Measurements from ENCODE around the gene PTTG1IP.
A peak's percentile ranks its signal among the peaks of the same experiment; 100 is the strongest.
"Not testable (repeated sequence)": the region's sequence is repeated elsewhere in the genome, so short reads cannot be mapped to it uniquely, and the experiment has no call there.

Gene PTTG1IP

DNA sequence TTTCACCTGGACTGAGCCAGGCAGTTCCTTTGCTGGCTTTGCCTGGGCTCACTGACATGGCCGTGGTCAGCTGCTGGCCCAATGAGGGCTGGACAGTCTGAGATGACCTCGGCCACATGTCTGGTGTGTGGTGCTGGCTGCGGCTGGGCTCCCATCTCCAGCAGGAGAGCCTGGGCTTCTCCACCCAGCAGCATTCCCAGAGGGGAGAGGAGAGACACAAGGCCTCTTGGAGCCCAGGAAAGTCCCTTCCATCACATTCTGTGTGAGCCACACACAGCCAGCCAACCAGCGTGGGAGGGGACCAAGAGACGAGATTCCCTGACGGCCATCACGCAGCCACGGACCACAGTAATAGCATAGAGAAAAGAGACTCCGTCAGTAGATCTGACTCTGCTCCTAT, 34.5 kb downstream of the PTTG1IP start:
- no peak for DNase-seq

- no peak for DNase-seq
Observed at GRCh38 chr21:44838039-44838895, 35.2 kb downstream of the PTTG1IP start.

- no peak for DNase-seq
Observed at GRCh38 chr21:44837537-44837936, 36.0 kb downstream of the PTTG1IP start.

DNA sequence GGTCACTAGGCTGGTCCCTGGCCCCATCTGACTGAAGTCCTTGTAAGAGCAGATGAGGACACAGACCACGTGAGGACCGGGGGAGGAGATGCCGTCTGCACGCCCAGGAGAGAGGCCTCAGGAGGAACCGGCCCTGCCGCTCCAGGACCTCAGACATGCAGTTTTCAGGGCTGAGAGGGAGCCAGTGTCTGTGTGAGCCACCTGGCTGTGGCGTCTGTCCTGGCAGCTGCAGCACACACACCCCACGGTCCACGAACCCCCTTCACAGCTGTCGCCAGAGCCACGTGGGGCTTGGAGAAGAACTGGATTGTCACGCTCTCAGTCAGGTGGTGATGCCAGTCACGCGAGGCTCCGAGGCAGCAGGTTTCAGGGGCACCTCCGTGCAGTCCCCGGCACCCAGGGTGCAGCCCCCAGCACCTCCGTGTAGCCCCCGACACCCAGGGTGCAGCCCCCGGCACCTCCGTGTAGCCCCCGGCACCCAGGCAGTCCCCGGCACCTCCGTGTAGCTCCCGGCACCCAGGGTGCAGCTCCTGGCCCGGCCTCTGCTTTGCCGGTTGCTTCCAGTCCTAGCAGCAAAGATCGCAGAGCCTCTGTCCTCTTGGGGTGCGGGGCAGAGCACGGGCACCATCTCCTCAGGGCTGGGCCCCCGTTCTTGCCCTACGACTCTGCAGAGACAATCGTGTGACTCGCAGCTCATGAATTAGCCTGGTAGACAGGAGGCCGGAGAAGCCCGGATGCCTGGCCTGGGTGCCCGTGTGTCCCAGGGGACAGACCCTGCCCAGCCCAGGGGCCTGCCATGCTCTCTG, 36.6 kb downstream of the PTTG1IP start:
- peak; percentile 34 for DNase-seq

- DNase-seq, result no peak
Observed at GRCh38 chr21:44836349-44836665, 37.2 kb downstream of the PTTG1IP start.

DNA sequence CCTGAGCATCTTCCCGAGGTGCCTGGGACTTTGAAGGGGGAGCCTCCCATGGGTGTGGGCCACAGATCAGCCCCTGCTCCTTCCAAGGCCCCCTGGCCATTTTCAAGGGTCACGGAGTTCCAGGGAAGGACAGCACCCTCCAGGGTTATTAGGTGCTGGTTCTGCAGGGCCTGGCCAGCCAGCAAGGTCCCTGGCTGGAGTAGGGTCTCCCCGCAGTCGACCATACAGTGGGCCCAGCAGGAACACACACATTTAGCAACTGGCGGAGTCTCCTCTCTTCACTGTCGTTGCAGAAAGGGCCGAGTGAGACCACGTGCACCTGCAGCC, 37.9 kb downstream of the PTTG1IP start:
- no peak for DNase-seq

- DNase-seq, result no peak
Observed at GRCh38 chr21:44834951-44835646, 38.4 kb downstream of the PTTG1IP start.

- no peak for DNase-seq
Observed at GRCh38 chr21:44834231-44834950, 39.1 kb downstream of the PTTG1IP start.

DNA sequence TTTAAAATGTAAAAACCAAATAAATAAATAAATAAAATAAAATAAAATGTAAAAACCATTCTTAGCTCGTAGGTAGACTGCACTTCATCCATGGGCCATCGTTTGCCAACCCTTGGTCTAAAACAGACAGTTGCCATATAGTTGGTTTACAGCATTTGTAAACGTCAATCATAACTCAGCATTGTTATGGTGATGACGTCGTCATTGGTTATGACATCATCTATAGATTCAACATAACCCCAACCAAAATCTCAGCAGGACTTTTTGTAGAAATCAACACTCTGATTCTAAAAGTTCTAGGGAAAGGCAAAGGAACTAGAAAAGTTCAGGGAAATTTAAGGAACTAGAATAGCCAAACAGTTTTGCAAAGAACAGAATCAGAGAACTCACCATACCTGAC, 39.8 kb downstream of the PTTG1IP start:
- no peak for DNase-seq

DNA sequence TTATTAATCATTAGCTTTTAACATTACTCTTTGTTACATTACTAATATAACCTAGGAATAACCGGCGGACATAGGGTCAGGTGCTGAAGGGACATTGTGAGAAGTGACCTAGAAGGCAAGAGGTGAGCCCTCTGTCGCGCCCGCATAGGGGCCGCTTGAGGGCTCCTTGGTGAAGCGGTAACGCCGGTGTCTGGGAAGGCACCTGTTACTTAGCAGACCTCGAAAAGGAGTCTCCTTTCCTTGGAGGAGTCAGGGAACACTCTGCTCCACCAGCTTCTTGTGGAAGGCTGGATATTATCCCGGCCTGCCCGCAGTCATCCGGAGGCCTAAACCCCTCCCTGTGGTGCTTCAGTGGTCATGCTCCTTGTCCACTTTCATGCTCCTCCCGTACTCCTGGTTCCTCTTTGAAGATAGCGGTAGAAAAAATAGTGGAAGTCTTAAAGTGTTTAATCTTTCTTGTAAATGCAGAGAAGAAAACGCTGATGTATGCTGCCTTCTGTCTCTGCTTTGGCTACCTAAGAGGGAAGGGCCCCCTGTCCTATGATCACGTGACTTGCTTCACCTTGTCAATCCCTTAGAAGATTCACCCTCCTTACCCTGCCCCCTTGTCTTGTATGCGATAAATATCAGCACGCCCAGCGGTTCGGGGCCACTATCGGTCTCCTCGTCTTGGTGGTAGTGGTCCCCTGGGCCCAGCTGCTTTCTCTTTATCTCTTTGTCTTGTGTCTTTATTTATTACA, 40.8 kb downstream of the PTTG1IP start:
- DNase-seq, result not testable (repeated sequence)

- no peak for DNase-seq
Observed at GRCh38 chr21:44831227-44831860, 42.1 kb downstream of the PTTG1IP start.

- no peak for DNase-seq
Observed at GRCh38 chr21:44829507-44830092, 43.9 kb downstream of the PTTG1IP start.

GRCh38 chr21:44828362-44829056, 45.0 kb downstream of the PTTG1IP start:
- no peak for DNase-seq

DNA sequence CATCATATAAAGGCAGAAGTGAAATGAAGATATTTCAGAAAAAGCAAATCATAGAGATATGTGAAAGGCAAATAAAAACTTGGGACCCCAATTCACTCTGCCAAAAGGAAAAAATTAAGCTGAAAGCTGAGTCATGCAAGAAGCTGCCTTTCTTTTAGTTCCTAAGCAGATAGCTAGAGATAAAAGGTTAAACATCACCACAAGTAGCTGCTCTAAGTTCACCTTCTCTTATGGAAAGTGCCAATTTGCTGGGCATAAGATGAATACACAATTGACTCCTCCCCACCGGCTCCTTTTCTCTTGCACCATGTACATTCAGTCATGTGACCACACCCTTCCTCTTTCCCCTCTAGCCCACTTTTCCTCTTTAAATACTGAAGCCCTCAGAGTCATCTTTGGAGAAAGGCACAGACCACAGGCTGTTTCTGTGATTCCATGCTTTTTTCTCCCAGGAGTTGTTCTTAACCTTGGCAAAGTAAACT, 50.3 kb downstream of the PTTG1IP start:
- no peak for DNase-seq

- DNase-seq, result no peak
Observed at GRCh38 chr21:44822484-44823178, 50.9 kb downstream of the PTTG1IP start.

DNA sequence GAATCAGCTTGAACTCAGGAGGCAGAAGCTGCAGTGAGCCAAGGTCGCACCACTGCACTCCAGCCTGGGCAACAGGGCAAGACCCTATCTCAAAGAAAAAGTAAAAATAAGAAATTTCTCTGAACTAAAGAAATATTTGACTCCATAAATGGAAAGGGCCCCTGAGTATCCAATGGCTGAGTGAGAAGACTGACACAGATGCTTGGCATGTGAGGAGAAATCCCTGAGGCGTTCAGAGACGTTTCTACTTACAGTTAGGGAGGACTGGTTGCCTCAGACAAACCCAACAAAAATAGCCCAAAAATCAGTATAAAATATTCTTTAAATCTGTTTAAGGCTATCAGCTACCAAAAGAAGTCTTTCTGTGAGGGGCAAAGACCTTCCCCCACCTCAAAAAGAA, 52.6 kb downstream of the PTTG1IP start:
- no peak for DNase-seq

GRCh38 chr21:44819283-44820243, 53.9 kb downstream of the PTTG1IP start:
- no peak for DNase-seq

DNA sequence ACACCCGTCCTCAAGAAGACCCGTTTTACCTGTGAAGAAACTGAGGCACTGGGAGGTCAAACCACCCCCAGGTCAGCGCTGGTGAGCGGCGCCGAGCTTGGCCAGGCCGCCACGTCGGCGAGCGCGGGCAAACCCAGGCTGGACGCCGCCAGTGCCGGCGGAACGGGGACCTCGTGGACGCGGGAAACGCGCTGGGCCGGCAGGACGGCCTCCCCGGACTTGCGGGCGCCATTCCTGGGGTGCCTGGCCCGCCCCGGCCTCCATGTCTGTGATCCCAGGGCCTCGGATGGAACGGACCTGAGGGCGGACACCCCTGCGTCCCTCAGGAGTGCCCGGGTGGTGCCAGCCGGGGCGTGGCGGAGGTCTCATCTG, 54.9 kb downstream of the PTTG1IP start:
- DNase-seq, result no peak
